AG04450 (cell line): ENCODE results near the gene TRIL. TPM values are rescaled to one million over a fixed set of nuclear protein-coding genes. Genes with fewer than 3 reads are reported as not detected.

Experiments used
- CTCF ChIA-PET: fragments of 300-600, 350-600 bp; formaldehyde crosslinking; extraction: SDS; loops from one replicate; lab custom pipeline; 2022; ENCODE audit warnings: antibody characterized with exemption, inconsistent platforms; lab: Charles Lee
- POLR2A ChIA-PET: fragments of 350-600 bp; formaldehyde crosslinking; extraction: SDS; loops from one replicate; lab custom pipeline; 2021; ENCODE audit warnings: antibody characterized with exemption, inconsistent platforms; lab: Yijun Ruan, JAX
- DNase-seq: peaks from one replicate; pipeline ENCODE4 v3.0.0-alpha.2; 2011; ENCODE audit warnings: low read depth, low spot score
- H3K27ac ChIP-seq: one replicate; pipeline ENCODE4 v1.5.1; 2012; ENCODE audit warnings: low read depth, low read length, control low read depth
- H3K27me3 ChIP-seq: one replicate; pipeline ENCODE4 v1.6.0; 2012; ENCODE audit warnings: low read length; ENCODE audit not compliant: control insufficient read depth, insufficient read depth
- H3K4me3 ChIP-seq: 2 replicates; pipeline ENCODE4 v1.5.1; 2011; ENCODE audit warnings: mild to moderate bottlenecking, low read depth, low read length, control low read depth
- H3K9me3 ChIP-seq: 2 replicates; pipeline ENCODE4 v1.5.1; 2012; ENCODE audit warnings: low read length; ENCODE audit not compliant: control insufficient read depth, insufficient read depth
- polyA plus RNA-seq: library from polyadenylated mRNA; depleted of rRNA; stranded (reverse); fragments of >200 nt; gene quantifications from 2 replicates; pipeline ENCODE4 v1.2.3, GENCODE V29; 2011
- TF ChIP-seq, protein P1 (sequence below): IDR thresholded peaks from 2 replicates; pipeline ENCODE4 v1.5.1; 2011; ENCODE audit warnings: low read depth, low read length, control low read depth, inconsistent platforms

The TRIL gene
- polyA plus RNA-seq, 1 experiment, result 0.15 TPM

DNA sequence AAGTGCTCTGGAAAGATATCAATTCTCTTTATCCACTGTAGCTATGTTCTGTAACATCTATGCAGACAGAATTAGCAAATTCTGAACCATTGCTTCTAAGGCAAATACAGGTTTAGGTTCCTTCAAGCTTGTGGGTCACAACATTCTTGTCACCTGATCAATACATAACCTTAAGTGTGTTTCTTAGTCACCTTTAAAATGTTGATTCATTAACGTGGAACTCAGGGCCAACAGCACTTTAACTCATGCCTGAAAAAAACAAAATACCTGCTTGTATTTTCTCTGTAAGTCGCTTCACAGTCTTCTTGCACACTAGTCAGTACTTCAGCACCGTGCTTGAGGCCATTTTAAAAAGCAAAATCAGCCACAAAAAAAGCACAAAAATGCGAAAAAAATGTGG lies 35.2 kb upstream of the TRIL start:
- no peak for DNase-seq
- Histone ChIP-seq H3K4me3 (no peak overlapping the region), H3K27me3 (peaks cover 12% of the 10 kb centered on the region), H3K27ac (no peak overlapping the region), H3K9me3 (no peaks in the 10 kb centered on the region)
- TF ChIP-seq, protein P1, sequence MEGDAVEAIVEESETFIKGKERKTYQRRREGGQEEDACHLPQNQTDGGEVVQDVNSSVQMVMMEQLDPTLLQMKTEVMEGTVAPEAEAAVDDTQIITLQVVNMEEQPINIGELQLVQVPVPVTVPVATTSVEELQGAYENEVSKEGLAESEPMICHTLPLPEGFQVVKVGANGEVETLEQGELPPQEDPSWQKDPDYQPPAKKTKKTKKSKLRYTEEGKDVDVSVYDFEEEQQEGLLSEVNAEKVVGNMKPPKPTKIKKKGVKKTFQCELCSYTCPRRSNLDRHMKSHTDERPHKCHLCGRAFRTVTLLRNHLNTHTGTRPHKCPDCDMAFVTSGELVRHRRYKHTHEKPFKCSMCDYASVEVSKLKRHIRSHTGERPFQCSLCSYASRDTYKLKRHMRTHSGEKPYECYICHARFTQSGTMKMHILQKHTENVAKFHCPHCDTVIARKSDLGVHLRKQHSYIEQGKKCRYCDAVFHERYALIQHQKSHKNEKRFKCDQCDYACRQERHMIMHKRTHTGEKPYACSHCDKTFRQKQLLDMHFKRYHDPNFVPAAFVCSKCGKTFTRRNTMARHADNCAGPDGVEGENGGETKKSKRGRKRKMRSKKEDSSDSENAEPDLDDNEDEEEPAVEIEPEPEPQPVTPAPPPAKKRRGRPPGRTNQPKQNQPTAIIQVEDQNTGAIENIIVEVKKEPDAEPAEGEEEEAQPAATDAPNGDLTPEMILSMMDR, result no peak
- POLR2A ChIA-PET, result no interaction called here
- CTCF ChIA-PET, result interaction anchor here (2.4 kb wide), 1 partner anchor 71 kb away, joined by 8 read pairs; no protein-coding TSS in a partner anchor

DNA sequence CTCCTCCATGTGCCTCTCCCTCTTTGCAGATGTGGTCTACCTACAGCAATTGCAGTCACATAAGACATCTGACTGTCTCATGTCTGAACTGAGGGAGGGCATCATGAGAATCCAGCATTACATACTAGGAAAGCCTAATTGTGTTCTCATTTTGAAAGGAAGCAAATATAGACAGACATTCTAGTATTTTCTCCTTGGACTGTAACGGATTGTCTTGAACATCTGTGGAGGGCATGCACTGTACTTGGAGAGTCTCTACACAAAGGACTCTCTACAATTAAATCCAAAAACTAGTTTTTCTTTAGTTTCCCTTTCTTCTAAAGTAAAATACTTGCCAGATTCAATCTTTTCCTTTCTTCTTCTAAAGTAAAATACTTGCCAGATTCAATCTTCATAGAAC lies 34.7 kb upstream of the TRIL start:
- Histone ChIP-seq H3K4me3 (no peak overlapping the region), H3K9me3 (no peaks in the 10 kb centered on the region), H3K27ac (no peak overlapping the region), H3K27me3 (peaks cover 12% of the 10 kb centered on the region)
- no peak for DNase-seq
- POLR2A ChIA-PET, result no interaction called here
- TF ChIP-seq, protein P1, result no peak
- CTCF ChIA-PET, result no interaction called here

DNA sequence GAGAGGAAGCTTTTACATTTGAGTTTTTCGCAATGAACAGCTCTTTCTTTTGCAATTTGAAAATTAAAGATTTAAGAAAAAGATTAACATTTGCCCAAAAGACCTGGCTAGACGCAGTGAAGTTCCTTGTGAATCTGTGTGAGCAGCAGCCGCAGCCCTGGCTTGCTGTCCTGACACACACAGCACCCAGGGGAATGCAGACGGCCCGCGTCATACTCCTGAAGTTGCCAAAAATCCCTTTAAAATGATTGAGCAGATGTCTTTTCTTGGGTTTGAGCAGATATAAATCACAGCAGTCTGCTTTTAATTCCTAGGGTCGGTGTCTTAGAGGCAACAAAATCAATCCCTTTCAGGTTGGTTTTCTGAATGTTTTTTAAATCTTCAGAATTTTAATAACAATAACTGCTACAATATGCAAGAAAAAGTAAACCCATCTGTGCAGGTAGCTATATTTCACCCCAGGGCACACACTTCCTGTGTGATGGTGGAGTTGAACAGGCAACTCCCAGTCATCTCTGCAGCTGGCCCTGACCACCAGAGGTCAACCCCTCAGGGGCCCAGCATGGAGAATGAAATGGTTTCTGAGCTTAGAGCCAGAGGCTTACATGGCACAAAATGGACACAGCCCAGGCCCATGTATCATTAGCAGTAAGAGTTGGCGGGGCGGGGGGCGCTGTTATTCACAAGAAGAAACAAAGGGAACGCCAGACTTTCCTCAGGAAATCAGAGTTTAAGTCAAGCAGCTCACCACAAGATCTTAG lies 32.2 kb upstream of the TRIL start:
- TF ChIP-seq, protein P1, result no peak
- no peak overlapping the region for H3K27ac ChIP-seq
- POLR2A ChIA-PET, result no interaction called here

DNA sequence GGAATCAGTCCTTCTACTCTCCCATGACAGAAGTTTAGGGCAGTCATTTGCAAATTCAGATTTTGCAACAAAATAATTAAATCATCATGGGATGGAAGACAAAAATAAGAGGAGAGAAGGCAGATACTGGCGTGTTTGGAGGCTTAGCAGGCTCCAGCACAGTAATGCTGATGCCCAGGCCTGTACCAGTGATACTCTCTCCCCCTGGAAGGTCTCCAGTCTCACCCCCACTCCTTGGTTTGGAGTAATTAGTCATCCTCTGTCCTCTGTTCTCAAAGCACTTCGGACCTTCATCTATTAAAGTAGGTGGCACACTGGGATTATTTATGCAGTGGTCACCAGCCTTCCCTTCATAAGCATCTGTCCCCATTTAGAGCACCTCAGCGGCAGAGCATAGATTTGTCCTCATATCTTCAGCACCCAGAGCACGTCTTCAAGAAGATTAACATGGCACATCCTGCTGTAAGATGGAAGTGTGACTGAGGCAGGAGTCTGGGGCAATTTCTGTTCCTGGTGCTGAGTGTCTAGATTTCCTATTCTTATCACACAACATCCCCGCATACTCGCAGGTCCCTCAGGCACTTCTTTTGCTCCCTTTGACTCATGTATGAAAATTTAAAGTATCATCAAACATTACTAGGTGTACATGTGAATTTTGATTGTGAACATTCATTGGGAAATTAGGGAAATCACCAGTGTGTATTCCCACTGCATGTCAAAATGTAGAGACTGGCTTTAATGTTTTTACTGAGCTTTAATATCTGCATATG lies 31.3 kb upstream of the TRIL start:
- DNase-seq, result no peak
- no peak overlapping the region for H3K4me3 ChIP-seq
- H3K27me3 ChIP-seq, result peaks cover 4% of the 10 kb centered on the region
- no peaks in the 10 kb centered on the region for H3K9me3 ChIP-seq
- peak overlapping the region; percentile 52 for H3K27ac ChIP-seq
- ChIA-PET CTCF (no interaction called here), POLR2A (no interaction called here)
- TF ChIP-seq, protein P1, result no peak

More for the DNA sequence above, 32.2 kb upstream of the TRIL start:
- CTCF ChIA-PET, result interaction anchor here (1.1 to 2.0 kb wide), 3 partner anchors 34 to 69 kb away, joined by 3 to 6 read pairs (median 4); no protein-coding TSS in a partner anchor
- no peak overlapping the region for H3K4me3 ChIP-seq
- peaks cover 4% of the 10 kb centered on the region for H3K27me3 ChIP-seq
- no peak for DNase-seq
- H3K9me3 ChIP-seq, result no peaks in the 10 kb centered on the region
